ENCODE data around the gene NFATC1.

Gene NFATC1

GRCh38 chr18:79554321-79554720, 158.6 kb downstream of the NFATC1 start:
- no peak for DNase-seq (ENCODE audit: low read depth in 2 of 2)

GRCh38 chr18:79554945-79555645, 159.4 kb downstream of the NFATC1 start:
- no peak for DNase-seq (ENCODE audit: low read depth in 2 of 2)

GRCh38 chr18:79555885-79556284, 160.2 kb downstream of the NFATC1 start:
- no peak for DNase-seq (ENCODE audit: low read depth in 2 of 2)

DNA sequence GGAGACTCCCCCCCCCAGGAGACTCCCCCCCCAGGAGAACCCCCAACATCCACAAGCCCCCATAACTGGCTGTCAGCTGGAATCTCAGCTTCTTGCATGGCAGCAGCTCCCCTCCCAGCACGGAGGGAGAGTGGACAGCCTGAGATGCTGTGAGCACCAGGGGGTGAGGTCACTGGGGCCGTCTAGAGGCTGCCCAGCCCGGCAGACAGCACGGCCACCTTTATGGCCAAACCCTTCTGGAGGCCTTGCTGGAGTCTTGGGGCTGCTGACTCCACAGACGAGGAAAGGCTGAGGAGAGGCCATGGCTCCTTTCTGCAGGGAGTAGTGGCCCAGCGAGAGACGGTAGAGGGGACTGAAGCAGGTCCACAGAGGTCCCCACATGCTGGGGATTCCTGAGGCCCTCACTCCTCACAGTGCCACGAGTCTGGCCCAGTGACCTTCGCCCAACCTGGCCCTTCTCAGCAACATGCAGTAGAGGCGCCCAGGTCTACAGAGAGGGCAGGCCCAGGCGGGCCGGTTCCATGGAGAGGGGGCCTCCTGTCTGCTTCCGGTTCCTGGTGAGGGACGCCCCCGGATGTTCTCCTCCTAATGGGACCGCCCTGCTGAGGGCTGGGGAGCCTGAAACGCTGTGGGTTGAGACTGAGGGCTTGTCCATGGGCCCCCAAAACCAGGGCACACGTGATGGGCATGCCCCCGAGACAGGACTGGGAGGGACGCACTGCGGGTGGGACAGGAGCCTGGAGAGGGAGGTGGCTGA, 161.3 kb downstream of the NFATC1 start:
- DNase-seq (ENCODE audit: low read depth in 2 of 2): no peak

- no peak for DNase-seq (ENCODE audit: low read depth in 2 of 2)
These were observed 162.6 kb downstream of the NFATC1 start for GRCh38 chr18:79558196-79558932.

GRCh38 chr18:79558933-79559416, 163.2 kb downstream of the NFATC1 start:
- no peak for DNase-seq (ENCODE audit: low read depth in 2 of 2)

- DNase-seq (ENCODE audit: low read depth in 2 of 2): no peak
These were observed 163.7 kb downstream of the NFATC1 start for GRCh38 chr18:79559436-79559835.

DNA sequence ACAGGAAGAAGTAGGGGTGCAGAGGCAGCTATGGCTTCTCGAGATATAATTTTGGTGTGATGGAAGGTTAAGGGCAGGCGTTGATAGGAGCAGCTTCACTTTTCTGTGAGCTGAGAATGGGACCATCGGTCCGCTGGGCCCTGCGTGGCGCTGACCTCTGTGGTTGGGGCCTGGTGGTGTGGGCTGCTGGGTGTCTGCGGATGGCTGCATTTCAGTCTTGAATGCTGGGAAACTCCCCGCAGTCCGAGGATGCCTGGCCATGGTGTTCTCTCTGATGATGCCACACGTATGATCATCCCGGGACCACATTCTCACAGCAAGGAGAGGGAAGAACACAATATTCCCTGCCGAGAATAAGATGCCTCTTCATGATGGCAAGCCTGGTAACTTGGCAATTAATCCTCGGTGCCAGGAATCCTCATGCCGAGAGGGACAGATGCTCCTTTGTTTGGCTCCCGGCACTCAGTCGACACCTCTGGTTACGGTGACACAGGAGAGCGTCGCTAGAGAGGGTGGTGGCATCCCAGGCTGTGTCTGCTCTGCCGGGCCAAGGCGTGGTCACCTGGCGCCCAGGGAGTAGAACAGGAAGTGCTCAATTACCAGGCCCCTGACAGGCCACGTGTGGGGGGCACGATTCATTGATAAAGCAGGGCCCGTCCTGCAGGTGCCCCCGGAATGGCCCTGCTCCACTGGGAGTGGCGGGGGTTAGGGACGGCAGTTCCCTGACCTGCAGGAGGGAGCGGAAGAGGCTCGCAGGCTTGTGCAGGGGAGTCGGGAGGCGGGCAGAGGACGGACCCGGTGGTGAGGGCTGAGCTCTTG, 164.5 kb downstream of the NFATC1 start:
- DNase-seq (ENCODE audit: low read depth in 2 of 2): no peak

- DNase-seq (ENCODE audit: low read depth in 2 of 2): no peak
These were observed 165.1 kb downstream of the NFATC1 start for GRCh38 chr18:79560861-79561210.

GRCh38 chr18:79563949-79564348, 168.2 kb downstream of the NFATC1 start:
- DNase-seq (ENCODE audit: low read depth in 2 of 2): no peak

DNA sequence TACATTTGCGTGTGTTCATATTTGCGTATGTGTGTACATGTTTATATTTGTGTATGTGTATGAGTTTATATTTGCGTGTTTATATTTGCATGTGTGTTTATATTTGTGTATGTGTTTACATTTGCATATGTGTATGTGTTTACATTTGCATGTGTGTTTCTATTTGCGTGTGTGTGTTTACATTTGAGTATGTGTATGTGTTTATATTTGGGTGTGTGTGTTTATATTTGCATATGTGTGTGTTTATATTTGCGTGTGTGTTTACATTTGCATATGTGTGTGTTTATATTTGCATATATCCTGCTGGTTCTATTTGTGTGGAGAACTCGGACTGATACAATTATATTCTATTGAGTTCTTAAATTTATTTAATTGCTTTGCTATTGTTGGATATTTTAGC, 168.7 kb downstream of the NFATC1 start:
- no peak for DNase-seq (ENCODE audit: low read depth in 2 of 2)

- DNase-seq (ENCODE audit: low read depth in 2 of 2): no peak
These were observed 171.2 kb downstream of the NFATC1 start for GRCh38 chr18:79566771-79567431.

GRCh38 chr18:79567481-79568147, 171.9 kb downstream of the NFATC1 start:
- peak; percentile 86 to 88 for DNase-seq (ENCODE audit: low read depth in 2 of 2)

- no peak for DNase-seq (ENCODE audit: low read depth in 2 of 2)
These were observed 172.9 kb downstream of the NFATC1 start for GRCh38 chr18:79568543-79569205.

DNA sequence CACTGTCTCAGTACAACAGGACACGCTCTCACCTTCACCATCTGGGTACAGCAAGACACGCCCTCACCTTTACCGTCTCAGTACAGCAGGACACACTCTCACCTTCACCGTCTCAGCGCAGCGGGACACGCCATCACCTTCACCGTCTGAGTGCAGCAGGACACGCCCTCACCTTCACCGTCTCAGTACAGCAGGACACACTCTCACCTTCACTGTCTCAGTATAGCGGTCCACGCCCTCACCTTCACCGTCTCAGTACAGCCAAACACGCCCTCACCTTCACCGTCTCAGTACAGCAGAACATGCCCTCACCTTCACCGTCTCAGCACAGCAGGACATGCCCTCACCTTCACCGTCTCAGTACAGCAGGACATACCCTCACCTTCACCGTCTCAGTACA, 174.0 kb downstream of the NFATC1 start:
- no peak for DNase-seq (ENCODE audit: low read depth in 2 of 2)

DNA sequence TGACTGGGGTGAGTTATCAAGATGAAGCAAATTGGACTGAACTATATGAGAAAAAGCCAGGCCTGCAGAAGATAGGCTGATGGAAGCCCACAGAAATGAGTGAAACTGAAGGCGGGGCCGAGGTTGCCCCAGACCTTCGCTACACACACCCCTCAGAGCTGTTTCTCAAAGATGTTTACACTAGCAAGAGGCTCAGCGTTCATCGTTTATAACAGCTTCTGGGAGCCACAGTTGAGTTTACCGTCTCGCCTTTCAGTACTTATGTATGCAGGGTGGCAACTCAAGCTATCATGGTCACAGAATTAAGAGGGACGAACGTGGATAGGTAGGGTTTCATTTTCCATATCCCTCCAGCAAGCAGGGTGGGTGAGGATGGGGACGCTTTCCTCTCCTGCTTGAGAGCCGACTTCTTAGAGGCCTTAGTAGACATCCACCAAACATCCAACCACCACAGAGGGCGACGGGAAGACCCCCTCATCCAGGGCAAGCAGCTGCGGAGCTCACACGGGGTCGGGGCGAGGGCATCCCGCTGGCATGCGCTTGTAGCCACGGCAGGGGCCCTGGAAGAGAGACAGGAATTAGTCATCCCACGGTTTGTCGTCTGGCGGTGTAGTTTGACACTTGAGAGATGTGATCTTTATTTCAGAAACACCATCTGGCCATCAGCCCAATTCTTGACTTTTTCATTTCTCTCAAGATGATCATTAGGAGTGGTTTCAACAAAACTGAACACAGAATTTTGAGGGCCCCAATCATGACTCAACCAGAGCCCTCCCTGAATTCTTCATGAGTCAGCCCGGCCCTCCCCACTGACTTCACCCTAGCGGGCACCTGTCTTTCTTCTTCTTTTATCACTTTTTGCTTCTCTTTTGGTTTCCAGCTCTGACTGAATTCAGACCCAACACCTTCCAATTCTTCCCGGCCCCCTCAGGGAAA, 174.8 kb downstream of the NFATC1 start:
- peak; percentile 69 to 70 for DNase-seq (ENCODE audit: low read depth in 2 of 2)

DNA sequence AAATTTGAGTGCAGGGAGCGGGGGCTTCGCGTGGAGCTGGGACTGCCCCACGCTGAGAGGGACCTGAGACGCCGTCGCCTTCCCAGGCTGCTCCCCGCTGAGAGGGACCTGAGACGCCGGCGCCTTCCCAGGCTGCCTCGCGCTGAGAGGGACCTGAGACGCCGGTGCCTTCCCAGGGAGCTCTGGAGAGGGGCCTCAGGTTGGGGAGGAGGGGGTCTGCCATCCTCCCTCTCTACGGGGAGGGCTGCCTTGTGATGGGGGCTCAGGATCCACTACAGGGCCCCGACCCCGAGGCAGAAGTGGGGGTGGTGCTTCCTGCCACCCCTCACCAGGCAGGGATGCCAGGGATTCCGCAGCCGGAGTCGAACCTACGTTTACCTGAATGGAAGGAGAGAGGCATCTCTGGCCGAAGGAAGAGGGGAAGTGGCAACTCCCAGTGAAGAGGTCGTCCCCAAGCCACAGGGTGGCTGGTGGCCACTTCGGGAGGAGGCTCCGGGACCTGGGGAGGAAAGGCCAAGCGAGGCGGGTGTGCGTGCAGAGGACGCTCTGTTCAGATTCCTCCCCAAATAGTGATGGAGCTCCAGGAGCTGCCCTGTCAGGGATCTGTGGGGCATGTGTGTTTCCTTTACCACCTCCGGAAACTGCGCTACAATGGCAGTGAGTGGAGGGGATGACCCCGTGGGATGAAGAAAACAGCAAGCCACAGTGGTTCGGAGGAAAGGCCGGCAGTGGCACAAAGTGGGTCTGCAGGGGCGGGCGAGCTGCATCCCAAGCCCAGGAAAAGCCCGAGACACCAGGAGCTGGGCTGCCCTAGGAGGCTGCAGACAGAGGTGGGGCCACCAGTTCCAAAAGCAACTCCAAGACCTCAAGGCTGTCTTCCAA, 175.7 kb downstream of the NFATC1 start:
- no peak for DNase-seq (ENCODE audit: low read depth in 2 of 2)

Data from fibroblast of skin of left biceps (primary cell).